Endometrium (tissue), 2 donors: ENCODE measurements around the gene ZNF138.
"Not testable (repeated sequence)": the region's sequence is repeated elsewhere in the genome, so short reads cannot be mapped to it uniquely, and the experiment has no call there.

Experiments used
- FAIRE-seq: peaks from 2 replicates; lab custom pipeline; 2012; peaks lifted over from hg19 to GRCh38; lab: Jason Lieb, UNC
- donor health status: control.
- donor health status: control.

Gene ZNF138

DNA sequence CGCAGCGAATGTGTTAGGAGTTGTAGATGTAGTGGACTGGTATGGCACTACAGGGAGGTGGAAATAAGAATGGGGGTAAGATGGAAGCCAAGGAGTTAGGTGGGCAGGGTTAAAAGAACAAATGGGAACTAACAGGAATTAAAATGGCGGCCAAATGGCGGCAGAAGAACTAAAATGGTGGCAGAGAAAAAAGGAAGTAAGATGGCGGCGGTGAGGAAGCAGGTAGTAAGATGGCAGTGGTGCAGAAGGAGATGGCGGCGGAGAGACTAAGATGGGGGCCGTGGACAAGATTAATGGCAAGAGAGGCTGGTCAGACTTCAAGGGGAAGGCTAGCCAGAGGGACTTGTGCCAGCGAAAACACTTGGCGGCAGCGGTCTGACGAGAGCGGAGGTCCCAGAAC lies 44.5 kb downstream of the ZNF138 start:
- FAIRE-seq: no peak

- no peak for FAIRE-seq
Measured at GRCh38 chr7:64839910-64840309, 45.7 kb downstream of the ZNF138 start.

- FAIRE-seq: no peak
Measured at GRCh38 chr7:64849250-64849923, 55.2 kb downstream of the ZNF138 start.

- FAIRE-seq: no peak
Measured at GRCh38 chr7:64849924-64850499, 55.8 kb downstream of the ZNF138 start.

DNA sequence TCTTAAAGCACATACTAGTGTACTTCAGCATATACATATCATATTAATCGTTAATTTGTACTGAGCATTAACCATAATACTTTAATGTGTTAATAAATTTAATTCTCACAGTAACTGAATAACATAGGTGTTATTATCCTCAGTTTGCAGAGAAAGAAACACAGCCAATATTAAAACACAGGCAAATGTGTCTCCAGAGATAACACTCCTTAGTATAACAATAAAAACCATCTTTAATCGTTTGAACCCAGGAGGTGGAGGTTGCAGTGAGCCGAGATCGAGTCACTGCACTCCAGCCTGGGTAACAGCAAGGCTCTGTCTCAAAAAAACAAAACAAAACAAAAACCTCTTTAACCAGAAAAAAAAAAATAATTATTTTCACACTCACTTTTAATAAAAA lies 59.5 kb downstream of the ZNF138 start:
- no peak for FAIRE-seq

GRCh38 chr7:64854969-64855368 lies 60.7 kb downstream of the ZNF138 start:
- no peak for FAIRE-seq

DNA sequence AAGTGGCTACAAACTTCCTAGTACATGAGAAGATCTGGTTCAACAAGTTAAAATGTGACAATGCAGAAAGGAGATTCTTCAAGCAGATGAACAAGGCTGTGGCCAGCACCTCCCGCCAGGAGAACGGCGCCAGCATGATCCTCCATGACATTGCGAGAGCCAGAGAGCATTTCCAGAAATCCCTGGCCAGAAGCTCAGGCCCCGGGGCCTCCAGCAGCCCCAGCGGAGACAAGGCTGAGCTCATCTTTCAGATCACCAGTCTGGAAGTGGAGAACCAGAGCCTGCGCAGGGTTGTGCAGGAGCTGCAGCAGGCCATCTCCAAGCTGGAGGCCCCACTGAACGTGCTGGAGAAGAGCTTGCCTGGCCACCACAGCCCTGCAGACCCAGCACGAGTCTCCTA lies 68.8 kb downstream of the ZNF138 start:
- FAIRE-seq: no peak

GRCh38 chr7:64863530-64863929 lies 69.3 kb downstream of the ZNF138 start:
- not testable (repeated sequence) for FAIRE-seq

GRCh38 chr7:64863969-64864368 lies 69.7 kb downstream of the ZNF138 start:
- FAIRE-seq: no peak

GRCh38 chr7:64867863-64868440 lies 73.7 kb downstream of the ZNF138 start:
- FAIRE-seq: no peak

- no peak for FAIRE-seq
Measured at GRCh38 chr7:64868499-64868898, 74.3 kb downstream of the ZNF138 start.

GRCh38 chr7:64869121-64869725 lies 75.0 kb downstream of the ZNF138 start:
- FAIRE-seq: no peak

- no peak for FAIRE-seq
Measured at GRCh38 chr7:64869912-64870562, 75.8 kb downstream of the ZNF138 start.

- no peak for FAIRE-seq
Measured at GRCh38 chr7:64870656-64871055, 76.4 kb downstream of the ZNF138 start.

DNA sequence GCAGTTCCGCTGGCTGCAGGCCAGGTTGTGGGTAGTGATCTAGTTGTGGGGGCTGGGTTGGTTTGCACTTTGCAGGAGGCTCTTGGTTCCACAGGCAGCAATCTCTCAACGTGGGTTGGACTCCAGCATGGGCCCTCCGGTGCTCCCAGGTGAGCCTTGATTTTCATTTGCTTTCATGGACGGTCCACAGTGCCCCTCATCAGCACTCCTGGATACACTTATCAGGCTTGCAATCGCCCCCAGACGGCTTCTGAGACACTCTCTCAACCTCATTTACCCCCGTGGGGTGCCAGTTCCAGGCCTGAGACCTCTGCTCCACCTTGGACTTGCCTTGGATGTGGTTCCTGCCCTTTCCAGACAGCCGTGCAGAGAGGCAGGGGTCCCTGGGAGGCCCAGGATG lies 77.5 kb downstream of the ZNF138 start:
- no peak for FAIRE-seq

- no peak for FAIRE-seq
Measured at GRCh38 chr7:64872351-64873154, 78.3 kb downstream of the ZNF138 start.

GRCh38 chr7:64873155-64873500 lies 78.9 kb downstream of the ZNF138 start:
- no peak for FAIRE-seq

- FAIRE-seq: no peak
Measured at GRCh38 chr7:64873517-64873916, 79.3 kb downstream of the ZNF138 start.

- no peak for FAIRE-seq
Measured at GRCh38 chr7:64874114-64874513, 79.9 kb downstream of the ZNF138 start.

GRCh38 chr7:64874562-64875250 lies 80.5 kb downstream of the ZNF138 start:
- FAIRE-seq: no peak

DNA sequence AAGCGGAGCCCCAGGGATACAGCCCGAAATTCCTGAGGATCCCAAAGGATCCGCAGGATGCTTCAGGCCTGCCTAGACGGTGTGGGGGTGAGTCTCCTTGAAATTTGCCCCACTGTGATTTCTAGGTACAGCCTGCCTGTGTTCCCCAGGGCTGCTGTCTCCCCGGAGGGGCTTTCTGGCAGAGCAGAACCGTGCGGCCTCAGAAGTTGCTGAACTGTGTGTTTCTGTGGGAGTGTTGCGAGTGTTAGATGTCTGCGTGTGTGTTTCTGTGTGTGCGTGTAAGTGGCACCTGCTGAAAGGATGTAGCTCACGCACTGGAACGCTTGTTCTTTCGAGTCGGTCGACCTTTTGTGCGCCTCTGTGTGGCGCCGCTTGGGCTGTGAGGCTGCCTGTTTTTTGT lies 81.0 kb downstream of the ZNF138 start:
- no peak for FAIRE-seq
